Activated CD8-positive, alpha-beta memory T cell treated with anti-CD3 and anti-CD28 coated beads, Interleukin-2, amount 50 U/mL, for 4 hours (primary cell): ENCODE results near the gene RMND5A.

ENCODE experiments used
- DNase-seq: peaks from one replicate; pipeline ENCODE4 v3.0.0-alpha.2; 2020

RMND5A gene

DNA sequence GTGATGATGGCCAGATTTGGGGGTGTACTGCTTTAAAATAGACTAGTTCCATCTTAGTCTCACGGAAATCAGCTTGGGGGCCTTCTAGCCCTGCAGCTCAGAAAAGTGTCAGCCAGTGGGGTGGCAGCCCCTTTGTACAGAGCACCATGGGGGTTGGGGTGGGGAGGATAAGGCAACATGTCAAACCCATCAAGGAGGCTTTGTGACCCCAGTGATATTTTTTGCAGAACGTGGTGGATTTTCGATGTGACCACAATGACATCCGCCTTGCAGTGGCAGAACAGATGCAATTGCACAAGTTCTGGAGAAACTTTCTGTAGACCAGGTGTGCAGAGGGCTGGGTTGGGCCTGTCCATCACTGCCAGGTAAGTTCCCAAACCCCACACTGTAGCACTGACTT lies 73.7 kb downstream of the RMND5A start:
- DNase-seq = peak; percentile 28

DNA sequence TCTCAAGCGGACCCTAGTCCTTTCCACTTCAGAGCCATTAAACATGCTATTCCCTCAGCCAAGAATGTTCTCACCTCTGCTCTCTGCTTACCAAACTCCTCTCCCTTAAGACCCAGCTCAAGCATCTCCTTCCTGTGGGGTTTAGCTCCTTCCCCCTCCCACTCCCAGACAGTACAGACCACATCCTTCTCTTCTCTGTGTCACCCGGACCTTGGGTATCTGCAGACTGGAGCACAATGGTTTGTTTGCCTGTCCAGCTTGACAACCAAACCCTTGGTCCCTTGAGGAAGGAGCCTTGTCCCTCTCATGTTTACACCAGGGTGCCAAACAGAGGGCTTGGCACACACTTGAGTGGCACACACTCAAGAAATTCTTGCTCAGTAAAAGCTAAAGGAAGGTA lies 74.8 kb downstream of the RMND5A start:
- DNase-seq = peak; percentile 29

DNA sequence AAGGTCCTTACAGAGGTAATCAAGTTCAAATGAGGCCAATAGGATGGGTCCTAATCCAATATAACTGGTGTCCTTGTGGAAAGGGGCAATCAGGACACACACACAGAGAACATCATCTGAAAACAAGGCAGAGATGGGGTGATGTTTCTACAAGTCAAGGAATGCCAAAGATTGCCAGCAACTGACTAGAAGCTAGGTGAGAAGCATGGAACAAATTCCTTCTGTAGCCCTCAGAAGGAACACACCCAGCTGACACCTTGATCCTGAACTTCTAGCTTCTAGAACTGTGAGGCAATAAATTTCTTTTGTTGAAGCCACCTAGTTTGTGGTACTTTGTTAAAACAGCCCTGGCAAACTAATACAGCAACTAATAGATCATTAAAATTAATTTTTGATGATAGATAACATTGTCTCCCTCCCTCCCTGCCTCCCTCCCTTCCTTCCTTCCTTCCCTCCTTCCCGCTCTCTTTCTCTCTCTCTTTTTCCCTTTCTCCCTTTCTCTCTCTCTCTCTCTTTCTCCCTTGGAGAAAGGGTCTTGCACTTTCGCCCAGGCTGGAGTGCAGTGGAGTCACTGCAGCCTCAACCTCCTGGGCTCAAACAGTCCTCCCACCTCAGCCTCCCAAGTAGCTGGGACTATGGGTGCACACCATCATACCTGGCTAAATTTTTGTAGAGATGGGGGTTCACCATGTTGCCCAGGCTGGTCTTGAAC lies 80.9 kb downstream of the RMND5A start:
- no peak for DNase-seq

GRCh38 chr2:86806059-86806857 lies 86.2 kb downstream of the RMND5A start:
- peak; percentile 56 for DNase-seq

DNA sequence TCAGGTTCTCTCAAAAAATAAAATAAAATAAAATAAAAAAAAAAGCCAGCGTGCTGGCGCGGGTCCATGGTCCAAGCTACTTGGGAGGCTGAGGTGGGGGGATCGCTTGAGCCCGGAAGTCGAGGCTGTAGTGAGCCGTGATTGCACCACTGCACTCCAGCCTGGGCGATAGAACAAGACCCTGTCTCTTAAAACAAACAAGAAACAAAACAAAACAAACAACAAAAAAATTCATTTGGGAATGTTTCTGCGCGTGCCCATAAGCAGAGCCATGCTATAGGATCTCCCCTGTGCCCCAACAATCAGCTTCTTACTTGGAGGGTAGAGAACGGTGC lies 87.0 kb downstream of the RMND5A start:
- no peak for DNase-seq

DNA sequence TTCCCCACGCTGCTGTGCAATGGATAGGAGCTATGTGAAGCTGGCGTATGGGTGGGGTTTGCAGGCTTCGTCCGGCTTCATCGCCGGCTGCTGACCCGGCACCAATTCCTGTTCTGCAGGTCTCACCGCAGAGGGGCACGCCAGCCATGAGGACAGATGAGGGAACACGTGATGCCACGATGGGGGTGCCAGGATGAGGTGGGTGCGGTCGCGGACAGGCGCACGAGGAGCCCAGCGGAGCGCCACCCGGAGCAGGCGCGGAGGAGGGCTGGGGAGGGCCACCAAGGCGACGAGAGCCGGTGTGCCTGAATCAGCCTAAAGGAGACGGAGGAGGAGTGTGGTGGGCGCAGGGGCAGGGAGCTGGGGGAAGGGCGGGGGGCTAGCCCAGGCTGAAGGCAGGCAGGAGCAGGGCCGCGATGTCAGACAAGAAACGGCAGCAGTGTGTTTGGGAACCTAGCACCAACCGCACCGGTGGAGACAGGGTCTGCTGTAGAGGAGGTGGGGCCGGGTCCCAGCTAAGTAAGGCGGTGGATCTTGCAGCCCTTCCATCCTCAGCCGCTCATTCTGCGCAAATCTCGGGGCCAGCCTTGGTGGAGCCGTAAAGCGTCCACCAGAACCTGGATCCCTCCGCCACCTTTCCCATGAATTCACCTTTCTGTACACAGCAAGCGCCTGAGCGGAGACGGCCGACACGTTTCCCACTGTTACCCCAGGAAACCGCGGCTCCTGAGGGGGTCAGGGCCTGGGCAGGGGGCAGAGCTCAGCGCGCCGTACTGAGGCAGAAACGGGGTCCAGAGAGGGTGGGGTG lies 87.6 kb downstream of the RMND5A start:
- peak; percentile 72 for DNase-seq

DNA sequence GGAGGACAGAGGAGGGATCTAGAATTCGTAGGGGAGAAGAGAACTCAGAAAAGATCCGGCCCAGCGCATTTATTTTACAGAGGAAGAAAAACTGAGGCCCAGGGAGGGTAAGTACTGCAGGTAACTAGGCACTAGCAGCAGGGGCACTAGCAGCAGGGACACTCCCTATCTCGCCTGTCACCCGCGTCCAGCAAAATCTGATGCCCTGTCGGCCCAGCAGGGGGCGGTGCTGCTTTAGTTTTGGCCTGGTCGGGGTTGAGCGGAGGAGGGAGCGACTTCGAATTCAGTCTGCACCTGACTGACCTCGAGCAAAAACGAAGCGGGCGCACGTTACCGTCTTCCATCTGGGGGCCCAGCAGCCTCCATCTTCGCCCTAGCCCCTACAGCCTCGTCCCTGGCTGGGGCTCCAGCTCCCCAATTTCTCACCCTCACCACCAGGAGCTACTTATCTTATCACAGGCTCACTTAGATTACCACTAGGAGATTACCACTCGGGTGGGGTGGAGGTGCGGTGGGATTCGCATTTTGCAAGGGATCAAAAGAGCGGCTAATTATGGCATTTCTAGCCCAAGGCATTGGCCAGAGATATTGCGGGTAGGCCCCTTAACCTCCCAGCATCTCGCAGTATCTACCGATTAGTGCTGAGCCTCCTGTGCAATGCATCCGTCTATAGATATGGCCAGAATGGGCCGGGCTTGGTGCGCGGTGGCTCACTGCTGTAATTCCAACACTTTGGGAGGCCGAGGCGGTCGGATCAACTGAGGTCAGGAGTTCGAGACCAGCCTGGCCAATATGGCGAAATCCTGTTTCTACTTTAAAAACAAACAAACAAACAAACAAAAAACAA lies 88.4 kb downstream of the RMND5A start:
- peak; percentile 97 for DNase-seq

GRCh38 chr2:86809481-86810121 lies 89.5 kb downstream of the RMND5A start:
- peak; percentile 48 for DNase-seq

GRCh38 chr2:86815611-86816010 lies 95.5 kb downstream of the RMND5A start:
- DNase-seq = no peak

DNA sequence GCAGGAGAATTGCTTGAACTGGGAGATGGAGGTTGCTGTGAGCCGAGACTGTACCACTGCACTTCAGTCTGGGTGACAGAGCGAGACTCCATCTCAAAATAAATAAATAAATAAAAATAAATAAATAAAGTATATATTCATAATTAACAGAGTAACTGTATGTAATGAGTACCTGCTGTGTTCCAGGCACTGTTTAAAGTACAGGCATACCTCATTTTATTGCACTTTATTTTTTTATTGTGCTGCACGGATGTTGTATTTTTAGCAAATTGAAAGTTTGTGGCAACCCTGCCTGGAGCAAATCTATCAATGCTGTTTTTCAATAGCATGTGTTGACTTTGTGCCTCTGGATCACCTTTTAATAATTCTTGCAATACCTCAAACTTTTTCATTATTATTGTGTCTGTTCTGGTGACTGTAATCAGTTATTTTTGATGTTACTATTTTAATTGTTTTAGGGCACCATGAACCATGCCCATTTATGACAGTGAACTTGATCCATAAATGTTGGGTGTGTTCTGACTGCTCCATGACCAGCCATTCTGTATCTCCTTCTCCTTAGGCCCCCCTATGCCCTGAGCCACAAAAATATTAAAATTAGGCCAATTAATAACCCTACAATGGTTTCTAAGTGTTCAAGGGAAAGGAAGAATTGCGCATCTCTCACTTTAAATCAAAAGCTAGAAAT lies 98.2 kb downstream of the RMND5A start:
- DNase-seq = no peak

DNA sequence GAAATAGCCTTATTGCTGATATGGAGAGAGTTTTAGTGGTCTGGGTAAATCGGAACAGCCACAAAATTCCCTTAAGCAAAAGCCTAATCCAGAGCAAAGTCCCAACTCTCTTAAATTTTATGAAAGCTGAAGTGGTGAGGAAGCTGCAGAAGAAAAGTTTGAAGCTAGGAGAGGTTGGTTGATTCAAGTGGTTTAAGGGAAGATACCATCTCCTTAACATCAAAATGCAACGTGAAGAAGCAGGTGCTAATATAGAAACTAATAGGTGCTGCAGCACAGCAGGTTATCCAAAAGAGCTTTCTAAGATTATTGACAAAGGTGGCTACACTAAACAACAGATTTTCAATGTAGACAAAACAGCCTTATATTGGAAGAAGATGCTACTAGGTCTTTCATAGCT lies 98.9 kb downstream of the RMND5A start:
- DNase-seq = no peak

DNA sequence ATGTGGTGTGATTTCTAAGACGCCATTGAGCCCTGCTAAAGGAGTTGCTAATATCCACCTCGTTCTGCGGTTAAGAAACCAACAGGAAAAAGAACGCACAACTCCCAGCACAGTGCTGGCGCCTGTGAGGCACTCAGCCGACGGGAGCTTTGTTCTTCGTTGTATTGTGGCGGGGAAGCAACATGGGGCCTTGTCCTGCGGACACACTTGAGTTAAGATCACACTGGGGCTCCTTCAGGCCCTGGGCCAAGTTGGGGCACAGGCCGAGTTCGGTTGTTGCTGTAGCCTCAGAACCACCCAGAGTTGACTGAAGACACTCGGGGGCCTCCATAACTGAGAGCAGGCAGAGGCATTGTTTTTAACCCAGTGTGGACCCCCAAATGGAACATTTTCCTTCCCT lies 101.2 kb downstream of the RMND5A start:
- no peak for DNase-seq

- no peak for DNase-seq
Observed at GRCh38 chr2:86821842-86822241, 101.8 kb downstream of the RMND5A start.

DNA sequence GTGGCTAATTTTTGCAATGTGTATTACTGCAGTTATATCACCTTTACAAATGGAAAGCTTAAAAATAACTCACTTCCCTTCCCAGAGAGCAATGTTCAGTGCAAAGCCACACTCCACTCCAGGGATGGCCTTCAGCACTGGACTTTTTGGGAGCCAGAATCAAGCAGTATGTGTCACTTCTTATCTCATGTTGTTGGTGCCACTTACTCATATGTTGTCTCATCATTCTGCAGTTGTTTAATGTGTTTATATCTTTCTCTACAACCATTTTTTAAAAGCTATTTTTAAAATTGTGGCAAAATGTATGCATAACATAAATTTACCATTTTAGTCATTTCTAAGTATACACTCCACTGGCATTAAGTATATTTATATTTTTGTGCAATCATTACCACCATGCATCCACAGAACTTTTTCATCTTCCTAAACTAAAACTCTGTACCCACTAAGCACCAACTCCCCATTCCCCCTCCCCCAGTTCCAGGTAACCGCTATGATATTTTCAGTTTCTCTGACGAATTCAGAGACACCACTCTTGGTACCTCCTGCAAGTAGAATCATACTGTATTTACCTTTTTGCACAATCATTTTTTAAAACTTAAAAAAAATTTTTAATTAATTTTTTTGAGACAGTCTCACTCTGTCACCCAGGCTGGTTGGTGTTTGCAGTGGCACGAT lies 102.7 kb downstream of the RMND5A start:
- no peak for DNase-seq

DNA sequence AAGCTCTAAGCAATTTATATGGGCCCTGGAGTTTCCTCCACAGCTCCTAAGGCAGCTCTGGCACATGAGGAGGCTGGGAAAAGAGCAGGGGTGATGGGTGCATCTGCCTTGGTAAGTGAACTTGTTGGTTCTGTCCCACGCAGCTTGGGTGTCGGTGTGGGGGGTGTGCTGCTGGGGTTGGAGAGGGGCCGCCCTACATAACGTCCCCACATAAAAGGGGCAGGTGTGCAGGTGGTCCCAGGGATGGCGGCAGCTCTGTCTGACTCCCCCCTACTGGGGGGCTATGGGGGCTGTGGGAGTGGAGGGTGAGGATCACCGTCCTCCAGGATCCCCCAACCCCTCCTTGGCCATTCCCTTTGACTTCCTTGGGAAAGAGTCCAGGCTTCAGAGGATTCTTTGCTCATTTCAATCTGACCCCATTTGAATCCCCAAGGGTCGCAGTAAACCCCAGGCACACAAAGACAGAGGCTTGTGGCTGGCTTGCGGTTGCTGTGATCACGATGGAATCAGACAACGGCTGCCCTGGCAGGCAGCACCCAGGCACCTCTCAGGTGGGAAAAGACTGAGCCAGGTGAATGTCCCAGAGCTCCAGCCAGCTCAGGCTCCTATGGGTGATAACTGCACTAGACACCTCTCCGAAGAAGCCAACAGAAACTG lies 105.1 kb downstream of the RMND5A start:
- no peak for DNase-seq

DNA sequence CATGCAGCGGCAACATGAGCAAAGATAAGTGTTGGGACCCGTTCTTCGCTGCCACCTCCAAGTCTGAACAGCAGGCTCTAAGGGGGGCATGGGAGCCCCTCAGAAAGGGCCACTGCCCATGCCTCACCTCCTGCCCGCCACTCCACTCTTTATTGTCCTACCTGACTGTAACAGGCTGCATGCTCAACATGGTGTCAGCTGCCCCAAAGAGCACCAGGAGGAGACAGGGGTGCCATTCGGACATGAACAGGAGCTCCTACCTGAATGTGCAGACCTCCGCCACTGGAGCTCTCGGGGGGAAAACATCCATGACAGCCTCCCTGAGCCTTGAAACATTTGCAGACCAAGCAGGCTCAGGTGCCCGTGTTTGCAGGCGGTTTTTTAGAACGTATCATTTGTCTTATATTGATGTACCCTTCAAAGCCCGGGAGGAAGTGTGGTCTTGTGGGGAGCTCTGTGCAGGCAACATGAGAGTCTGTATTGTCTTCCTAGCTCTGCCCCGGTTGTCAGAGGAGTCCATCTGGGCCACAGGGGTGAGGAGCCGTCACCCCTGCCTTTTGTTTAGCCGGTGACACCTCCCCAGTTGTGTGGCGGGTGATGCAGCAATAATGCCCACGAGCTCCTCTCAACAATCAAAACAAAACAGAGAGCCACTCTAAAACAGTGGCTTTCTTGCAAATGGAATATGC lies 105.7 kb downstream of the RMND5A start:
- peak; percentile 58 for DNase-seq

- no peak for DNase-seq
Observed at GRCh38 chr2:86826951-86827350, 106.9 kb downstream of the RMND5A start.
